Activated T-cell treated with anti-CD3 and anti-CD28 coated beads, Interleukin-2, amount 50 U/mL, for 24 hours (primary cell): Measurements from ENCODE around the gene ADGRA1.
"Not testable (repeated sequence)": the region's sequence is repeated elsewhere in the genome, so short reads cannot be mapped to it uniquely, and the experiment has no call there.

Experiments used
- DNase-seq: peaks from one replicate; pipeline ENCODE4 v3.0.0-alpha.2; 2020
- H3K27ac Mint-ChIP-seq: 2 replicates; pipeline ENCODE4 v1.8.0; 2020; ENCODE audit warnings: mild to moderate bottlenecking, mixed read lengths
- H3K27me3 Mint-ChIP-seq: 2 replicates; pipeline ENCODE4 v1.8.0; 2020; ENCODE audit warnings: mixed read lengths
- H3K36me3 Mint-ChIP-seq: 2 replicates; pipeline ENCODE4 v1.8.0; 2020; ENCODE audit warnings: low read depth, mixed read lengths
- H3K4me1 Mint-ChIP-seq: 2 replicates; pipeline ENCODE4 v1.8.0; 2020; ENCODE audit warnings: low read depth, mixed read lengths
- H3K4me3 Mint-ChIP-seq: 2 replicates; pipeline ENCODE4 v1.8.0; 2020; ENCODE audit warnings: mild to moderate bottlenecking, moderate library complexity, mixed read lengths
- H3K9me3 Mint-ChIP-seq: 2 replicates; pipeline ENCODE4 v1.8.0; 2020; ENCODE audit warnings: mixed read lengths

ADGRA1 gene

DNA sequence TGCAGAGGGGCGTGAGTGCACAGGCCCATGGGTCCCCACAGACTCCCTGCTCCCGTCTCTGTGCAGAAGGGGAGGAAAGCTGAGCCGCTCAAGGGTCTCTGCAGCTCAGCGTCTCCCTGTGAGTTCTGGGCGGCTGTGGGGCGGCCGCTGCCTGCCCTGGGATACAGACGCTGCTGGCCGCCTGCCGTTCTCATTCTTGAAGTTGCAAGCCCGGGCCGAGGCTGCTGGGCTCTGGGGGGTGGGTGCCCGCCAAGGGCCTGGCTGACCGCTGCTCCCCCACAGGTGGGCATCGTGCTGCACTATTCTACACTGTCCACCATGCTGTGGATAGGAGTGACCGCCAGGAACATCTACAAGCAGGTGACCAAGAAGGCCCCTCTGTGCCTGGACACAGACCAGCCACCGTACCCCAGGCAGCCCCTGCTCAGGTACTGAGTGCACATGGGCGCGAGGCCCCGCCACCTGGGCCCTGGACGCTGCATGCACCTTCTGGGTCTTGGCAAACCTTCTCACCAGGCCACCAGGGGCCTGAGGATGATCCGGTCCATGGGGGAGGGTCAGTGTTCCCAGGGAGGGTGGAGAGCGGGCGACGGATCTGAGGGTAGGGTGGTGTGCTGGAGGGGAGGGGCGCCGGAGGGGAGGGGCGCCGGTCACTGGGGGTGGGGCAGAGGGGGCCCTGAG, 14.8 kb downstream of the ADGRA1 start:
- DNase-seq, result no peak
- H3K4me1 Mint-ChIP-seq, result peaks cover 4% of the 10 kb centered on the region
- peaks cover 27% of the 10 kb centered on the region for H3K27me3 Mint-ChIP-seq
- no peak overlapping the region for H3K4me3 Mint-ChIP-seq
- H3K9me3 Mint-ChIP-seq, result peaks cover 8% of the 10 kb centered on the region
- H3K27ac Mint-ChIP-seq, result no peak overlapping the region
- no peaks in the 10 kb centered on the region for H3K36me3 Mint-ChIP-seq

DNA sequence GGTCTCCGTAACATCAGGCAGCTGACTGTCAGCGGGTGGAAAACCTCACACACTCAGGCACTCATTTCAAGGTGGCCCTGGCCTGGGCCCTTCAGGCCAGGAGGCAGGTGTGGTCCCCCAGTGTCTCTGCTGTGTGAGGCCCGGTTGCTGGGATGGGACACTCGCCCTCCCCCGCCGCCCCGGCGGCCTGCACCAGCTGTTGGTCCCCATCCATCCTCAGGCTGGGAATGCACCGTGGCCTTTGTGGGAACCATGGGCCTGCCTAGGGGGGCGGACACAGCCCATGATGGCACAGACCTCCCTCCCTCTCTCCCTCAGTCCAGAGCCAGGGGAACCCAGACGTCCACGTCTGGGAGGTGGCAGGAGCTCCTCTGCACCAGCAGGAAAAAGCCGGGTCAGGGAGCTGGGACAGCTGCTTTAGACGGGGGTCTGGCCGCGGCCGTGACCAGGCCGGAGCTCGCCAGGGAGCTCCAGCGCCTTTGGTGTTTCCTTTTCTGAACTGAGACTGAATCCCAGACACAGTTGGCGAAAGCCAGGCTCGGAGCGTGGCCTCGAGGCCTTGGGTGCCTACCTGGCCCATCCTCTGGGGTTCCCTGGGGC, 15.7 kb downstream of the ADGRA1 start:
- no peaks in the 10 kb centered on the region for H3K36me3 Mint-ChIP-seq
- no peak overlapping the region for H3K27ac Mint-ChIP-seq
- DNase-seq, result no peak
- H3K4me3 Mint-ChIP-seq, result no peak overlapping the region
- H3K9me3 Mint-ChIP-seq, result peaks cover 12% of the 10 kb centered on the region
- peaks cover 4% of the 10 kb centered on the region for H3K4me1 Mint-ChIP-seq
- peaks cover 27% of the 10 kb centered on the region for H3K27me3 Mint-ChIP-seq

DNA sequence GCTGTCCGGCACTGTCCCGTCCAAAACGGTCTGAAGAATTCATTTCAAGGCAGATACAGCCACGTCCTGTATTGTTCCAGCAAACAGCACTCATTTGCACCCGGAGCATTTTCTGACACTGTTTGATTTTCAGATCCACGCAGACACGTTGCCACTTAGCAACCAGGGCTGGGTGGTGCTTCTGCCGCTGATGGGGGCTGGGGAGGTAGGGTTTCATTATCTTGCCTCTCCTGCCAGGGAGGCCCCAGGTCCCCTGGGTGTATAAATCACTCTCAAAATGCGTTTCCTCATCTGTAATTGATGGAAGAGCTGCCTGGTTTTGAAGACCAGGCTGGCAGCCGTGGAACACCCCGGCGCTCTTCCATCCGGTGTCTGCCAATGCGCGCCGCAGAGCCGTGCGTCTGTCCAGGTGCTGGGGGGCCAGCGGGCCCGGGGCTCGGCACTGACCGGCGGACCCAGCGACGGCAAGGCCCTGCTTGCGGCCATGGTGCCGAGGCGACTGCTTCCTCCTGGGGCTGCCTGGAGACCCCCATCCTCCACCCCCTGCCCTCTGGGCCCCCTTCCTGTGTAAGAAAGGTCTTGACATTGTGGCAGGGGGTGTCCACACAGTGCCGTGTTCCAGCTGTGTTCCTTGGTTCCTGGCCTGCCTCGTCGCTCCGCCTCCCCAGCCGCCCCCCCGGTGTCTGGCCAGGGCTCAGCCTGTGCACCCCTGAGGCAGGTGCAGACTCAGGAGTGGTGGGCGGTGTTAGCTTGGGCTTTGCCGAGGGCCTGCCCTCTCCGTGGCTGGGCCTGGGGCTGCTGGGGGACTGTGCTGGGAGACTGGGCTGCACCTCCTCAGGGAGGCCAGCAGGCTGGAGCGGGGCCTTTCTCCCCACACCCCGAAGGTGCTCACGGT, 16.6 kb downstream of the ADGRA1 start:
- no peak for DNase-seq
- no peaks in the 10 kb centered on the region for H3K36me3 Mint-ChIP-seq
- H3K9me3 Mint-ChIP-seq, result peaks cover 13% of the 10 kb centered on the region
- H3K4me1 Mint-ChIP-seq, result peaks cover 4% of the 10 kb centered on the region
- H3K4me3 Mint-ChIP-seq, result no peak overlapping the region
- H3K27me3 Mint-ChIP-seq, result peaks cover 27% of the 10 kb centered on the region
- no peak overlapping the region for H3K27ac Mint-ChIP-seq

DNA sequence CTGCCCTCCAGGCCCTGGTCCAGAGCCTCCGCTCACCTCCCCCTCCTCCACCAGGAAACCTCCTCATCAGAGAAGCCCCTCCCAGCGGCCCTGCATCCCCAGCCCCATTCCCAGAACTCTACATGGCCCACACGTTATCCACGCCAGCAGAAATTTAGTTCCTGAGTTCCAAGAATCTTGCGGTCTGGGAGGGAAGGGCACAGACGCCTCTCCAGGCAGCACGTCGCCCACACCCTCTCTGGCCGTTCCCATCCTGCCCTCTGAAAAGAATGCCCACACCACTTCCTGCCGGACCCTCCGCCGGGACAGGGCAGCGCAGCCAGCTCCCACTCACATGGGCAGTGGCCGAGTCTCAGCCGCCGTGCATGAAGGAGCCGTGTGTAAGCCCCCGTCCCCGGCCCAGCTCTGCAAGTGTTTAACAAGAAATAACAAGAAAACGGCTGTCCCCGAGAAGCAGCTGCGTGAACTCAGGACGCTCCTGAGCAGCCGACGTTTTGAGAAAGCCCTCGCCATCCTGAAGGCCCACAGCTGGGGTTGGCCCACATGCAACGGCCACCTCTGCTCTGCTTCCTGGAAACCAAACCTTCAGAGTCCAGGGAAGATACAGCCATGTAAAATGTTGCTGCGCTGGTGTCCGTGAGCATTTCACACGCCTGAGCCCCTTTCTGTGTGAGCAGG, 17.4 kb downstream of the ADGRA1 start:
- H3K4me3 Mint-ChIP-seq, result no peak overlapping the region
- peaks cover 16% of the 10 kb centered on the region for H3K9me3 Mint-ChIP-seq
- no peak overlapping the region for H3K27ac Mint-ChIP-seq
- peaks cover 24% of the 10 kb centered on the region for H3K27me3 Mint-ChIP-seq
- no peaks in the 10 kb centered on the region for H3K36me3 Mint-ChIP-seq
- no peak for DNase-seq
- peaks cover 4% of the 10 kb centered on the region for H3K4me1 Mint-ChIP-seq

DNA sequence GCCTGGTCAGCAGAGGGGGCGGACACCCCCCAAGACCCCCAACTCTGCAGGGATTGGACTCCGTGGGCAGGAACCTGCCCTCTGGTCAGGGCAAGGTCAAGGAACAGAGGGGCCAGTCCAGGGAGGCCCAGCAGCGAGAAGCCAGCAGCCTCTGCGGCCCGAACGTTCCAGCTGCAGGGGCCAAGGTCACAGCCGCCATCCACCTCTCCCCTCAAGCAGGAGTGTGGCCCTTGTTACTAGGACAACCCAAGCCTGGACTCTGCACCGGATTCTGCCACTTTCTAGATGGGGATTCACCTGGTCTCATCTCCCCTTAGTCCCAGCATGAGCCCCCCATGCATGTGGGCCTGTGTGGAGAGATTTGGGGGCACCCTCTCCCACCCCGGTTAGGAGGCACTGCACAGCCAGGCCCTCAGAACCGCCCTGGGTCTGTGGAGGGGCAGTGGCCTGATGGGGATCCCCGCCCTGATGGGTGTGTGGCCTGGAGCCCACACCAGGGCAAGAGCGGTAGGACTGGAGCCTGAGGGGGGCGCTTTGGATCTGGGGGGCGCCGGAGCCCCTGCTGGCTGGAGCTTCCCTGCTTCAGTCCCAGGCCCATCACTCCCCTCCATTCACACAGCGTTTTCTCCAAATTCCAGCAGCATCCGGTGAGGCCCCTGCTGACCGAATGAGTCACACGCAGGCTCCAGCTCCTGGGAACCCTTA, 18.1 kb downstream of the ADGRA1 start:
- peaks cover 16% of the 10 kb centered on the region for H3K9me3 Mint-ChIP-seq
- no peak overlapping the region for H3K4me3 Mint-ChIP-seq
- peaks cover 17% of the 10 kb centered on the region for H3K27me3 Mint-ChIP-seq
- DNase-seq, result no peak
- peaks cover 3% of the 10 kb centered on the region for H3K4me1 Mint-ChIP-seq
- H3K36me3 Mint-ChIP-seq, result no peaks in the 10 kb centered on the region
- no peak overlapping the region for H3K27ac Mint-ChIP-seq

DNA sequence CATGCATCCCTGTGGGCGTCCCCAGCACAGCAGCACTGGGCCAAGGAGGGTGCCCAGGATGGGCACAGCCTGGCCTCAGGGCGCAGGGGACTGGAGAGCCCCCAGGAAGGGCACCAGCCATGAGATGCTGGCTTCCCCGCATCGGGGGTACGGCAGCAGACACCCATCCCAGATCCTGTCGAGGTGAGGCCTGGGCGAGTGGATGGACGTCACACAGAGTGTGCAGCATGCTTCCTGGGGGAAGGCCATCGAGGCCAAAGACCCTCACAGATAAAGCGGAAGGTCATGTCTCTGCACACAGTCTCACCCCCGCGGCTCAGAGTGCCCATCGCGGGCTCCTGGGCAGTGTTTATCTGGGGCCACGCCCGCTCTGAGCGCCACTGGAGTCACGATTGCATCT, 18.8 kb downstream of the ADGRA1 start:
- peaks cover 11% of the 10 kb centered on the region for H3K27me3 Mint-ChIP-seq
- no peak overlapping the region for H3K27ac Mint-ChIP-seq
- no peaks in the 10 kb centered on the region for H3K36me3 Mint-ChIP-seq
- no peaks in the 10 kb centered on the region for H3K4me1 Mint-ChIP-seq
- no peak overlapping the region for H3K4me3 Mint-ChIP-seq
- no peak for DNase-seq
- peaks cover 16% of the 10 kb centered on the region for H3K9me3 Mint-ChIP-seq

DNA sequence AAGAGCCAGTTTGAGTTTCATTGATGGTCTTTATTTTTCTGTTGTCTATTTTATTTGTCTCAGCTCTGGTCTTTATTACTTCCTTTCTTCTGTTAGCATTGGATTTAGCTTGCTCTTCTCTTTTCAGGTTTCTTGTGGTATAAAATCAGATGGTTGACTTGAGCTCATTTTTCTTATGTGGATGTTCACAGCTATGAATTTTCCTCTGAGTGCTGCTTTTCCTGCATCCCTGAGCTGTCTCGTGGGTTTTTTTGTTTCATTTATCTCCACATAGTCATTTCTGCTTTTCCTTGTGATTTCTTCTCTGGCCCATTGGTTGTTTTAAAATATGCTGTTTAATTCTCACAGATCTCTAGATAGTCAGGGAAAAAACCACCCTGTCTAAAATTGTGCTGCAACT, 19.7 kb downstream of the ADGRA1 start:
- DNase-seq, result no peak
- Mint-ChIP-seq H3K27ac (no peak overlapping the region), H3K36me3 (no peaks in the 10 kb centered on the region), H3K9me3 (peaks cover 16% of the 10 kb centered on the region), H3K27me3 (peaks cover 4% of the 10 kb centered on the region), H3K4me1 (no peaks in the 10 kb centered on the region), H3K4me3 (no peak overlapping the region)

DNA sequence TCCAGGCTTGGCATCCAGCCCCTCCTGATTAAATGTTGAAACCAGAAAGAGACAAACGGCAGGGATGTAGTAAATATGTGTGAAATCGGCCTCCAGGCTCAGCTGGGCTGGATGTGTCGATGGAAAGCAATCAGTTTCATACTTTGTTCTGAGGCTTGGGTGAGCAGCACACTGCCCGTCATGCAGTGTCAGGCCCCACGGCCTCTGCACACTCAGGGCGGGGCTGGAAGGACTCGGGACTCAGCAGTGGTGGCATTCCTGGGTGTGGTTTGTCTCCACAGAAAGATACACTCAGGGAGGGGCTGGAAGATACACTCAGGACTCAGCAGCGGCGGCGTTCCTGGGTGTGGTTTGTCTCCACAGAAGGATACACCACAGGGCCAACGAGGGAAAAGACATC, 22.0 kb downstream of the ADGRA1 start:
- Mint-ChIP-seq H3K27ac (no peak overlapping the region), H3K9me3 (peaks cover 16% of the 10 kb centered on the region), H3K27me3 (no peaks in the 10 kb centered on the region), H3K4me3 (no peak overlapping the region), H3K4me1 (no peaks in the 10 kb centered on the region), H3K36me3 (no peaks in the 10 kb centered on the region)
- DNase-seq, result no peak

DNA sequence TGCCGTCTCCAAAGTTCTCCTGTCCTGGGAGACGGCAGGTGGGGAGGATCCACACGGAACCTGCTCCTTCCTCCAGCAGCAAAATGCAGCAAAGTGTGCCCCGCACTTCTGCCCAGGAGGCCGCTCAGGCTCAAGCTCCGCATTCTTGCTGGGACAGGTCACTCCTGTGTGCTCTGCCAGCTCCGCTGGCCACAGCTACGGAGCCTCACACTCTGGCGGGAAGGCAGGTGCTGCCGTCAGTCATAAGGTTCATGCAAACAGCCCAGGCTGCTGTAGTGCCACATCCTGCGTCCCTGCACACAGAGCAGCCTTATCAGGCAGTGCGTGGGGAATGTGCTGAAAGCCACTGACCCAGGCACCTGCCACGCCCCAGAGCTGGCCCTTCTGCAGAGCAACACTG, 22.4 kb downstream of the ADGRA1 start:
- Mint-ChIP-seq H3K36me3 (no peaks in the 10 kb centered on the region), H3K4me1 (no peaks in the 10 kb centered on the region), H3K27me3 (no peaks in the 10 kb centered on the region), H3K4me3 (no peak overlapping the region), H3K9me3 (peaks cover 16% of the 10 kb centered on the region), H3K27ac (no peak overlapping the region)
- no peak for DNase-seq

DNA sequence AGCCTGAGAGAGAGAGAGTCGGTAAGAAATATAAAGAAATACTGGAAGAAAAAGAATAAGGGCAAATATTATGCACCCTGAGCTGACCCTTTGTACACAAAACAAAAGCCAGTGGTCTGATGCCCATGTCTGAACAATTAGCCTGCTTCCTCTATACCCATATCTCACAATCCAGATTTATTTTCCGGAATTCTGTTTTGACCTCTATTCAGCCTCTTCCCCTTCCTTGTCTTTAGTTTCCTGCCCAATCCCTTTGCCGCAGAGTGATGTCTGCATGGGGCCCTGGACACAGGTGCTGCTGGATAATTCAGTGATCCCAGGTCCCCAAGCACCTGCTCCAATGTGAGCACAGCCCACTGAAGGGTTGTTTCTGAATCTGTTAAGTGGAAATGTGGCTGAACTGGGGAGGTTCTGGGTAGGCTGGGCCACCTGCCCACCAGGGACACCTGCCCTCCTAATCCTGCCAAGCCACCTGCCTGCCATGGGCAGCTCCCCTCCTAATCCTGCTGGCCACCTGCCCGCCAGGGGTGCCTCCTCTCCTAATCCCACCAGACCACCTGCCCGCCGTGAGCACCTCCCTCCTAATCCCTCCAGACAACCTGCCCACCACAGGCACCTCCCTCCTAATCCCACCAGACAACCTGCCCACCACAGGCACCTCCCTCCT, 23.0 kb downstream of the ADGRA1 start:
- Mint-ChIP-seq H3K4me1 (no peaks in the 10 kb centered on the region), H3K9me3 (peaks cover 16% of the 10 kb centered on the region), H3K27me3 (no peaks in the 10 kb centered on the region), H3K27ac (no peak overlapping the region), H3K4me3 (no peak overlapping the region), H3K36me3 (no peaks in the 10 kb centered on the region)
- no peak for DNase-seq

DNA sequence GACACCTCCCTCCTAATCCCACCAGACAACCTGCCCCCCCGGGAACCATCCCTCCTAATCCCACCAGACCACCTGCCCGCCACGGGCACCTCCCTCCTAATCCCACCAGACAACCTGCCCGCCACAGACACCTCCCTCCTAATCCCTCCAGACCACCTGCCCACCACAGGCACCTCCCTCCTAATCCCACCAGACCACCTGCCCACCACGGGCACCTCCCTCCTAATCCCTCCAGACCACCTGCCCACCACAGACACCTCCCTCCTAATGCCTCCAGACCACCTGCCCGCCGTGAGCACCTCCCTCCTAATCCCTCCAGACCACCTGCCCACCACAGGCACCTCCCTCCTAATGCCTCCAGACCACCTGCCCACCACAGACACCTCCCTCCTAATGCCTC, 23.9 kb downstream of the ADGRA1 start:
- not testable (repeated sequence) for H3K4me1 Mint-ChIP-seq, DNase-seq, H3K36me3 Mint-ChIP-seq, H3K4me3 Mint-ChIP-seq, H3K27me3 Mint-ChIP-seq, H3K27ac Mint-ChIP-seq
- H3K9me3 Mint-ChIP-seq, result peaks cover 16% of the 10 kb centered on the region

DNA sequence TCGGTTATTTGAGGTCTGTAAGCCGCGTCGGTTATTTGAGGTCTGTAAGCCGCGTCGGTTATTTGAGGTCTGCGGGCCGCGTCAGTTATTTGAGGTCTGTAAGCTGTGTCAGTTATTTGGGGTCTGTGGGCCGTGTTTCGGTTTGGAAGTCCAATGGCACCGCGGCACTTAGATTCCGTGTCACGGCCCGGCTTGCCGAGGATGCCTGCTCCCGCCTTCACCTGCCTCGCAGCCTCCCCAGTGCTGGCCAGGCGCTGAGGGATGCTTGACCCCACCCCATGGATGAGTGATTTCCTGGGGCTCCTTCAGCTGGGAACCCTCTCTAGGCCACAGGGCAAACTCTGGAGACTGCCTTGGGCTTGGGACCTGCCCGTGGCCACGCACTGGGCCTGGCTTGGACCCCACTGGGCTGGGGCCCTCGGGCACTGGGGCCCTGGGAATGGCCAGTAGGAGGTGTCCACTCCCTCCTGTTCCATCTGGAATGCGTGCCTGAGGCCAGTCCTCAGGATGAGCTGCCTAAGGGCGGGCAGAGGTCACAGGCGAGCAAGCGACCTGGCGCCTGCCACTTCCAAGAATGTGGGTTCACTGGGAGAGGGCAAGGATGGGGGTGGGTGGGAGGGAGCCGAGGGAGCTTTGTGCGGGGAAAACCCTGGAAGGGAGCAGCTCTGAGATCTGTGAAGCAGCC, 25.6 kb downstream of the ADGRA1 start:
- H3K4me3 Mint-ChIP-seq, result no peak overlapping the region
- peaks cover 6% of the 10 kb centered on the region for H3K9me3 Mint-ChIP-seq
- no peaks in the 10 kb centered on the region for H3K27me3 Mint-ChIP-seq
- H3K4me1 Mint-ChIP-seq, result no peaks in the 10 kb centered on the region
- no peak for DNase-seq
- no peaks in the 10 kb centered on the region for H3K36me3 Mint-ChIP-seq
- H3K27ac Mint-ChIP-seq, result no peak overlapping the region

DNA sequence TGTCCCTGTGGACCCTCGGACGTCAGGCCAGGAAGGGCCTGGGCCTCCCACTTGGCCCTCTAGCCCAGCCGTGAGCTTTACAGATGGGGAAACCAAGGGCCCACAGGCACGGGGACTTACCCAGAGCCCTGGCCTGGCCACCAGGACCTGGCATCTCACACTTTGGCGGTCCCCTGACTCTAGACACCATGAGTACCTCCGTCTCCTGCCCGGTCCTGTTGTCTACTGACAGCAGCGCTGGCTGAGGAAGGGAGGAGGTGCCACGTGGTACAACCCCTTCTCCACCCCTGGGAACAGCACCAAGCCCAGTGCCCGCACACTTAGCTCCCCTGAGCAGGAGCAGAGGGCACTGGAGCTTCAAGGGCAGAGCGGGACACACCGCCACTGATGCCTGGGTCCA, 26.1 kb downstream of the ADGRA1 start:
- no peaks in the 10 kb centered on the region for H3K36me3 Mint-ChIP-seq
- no peaks in the 10 kb centered on the region for H3K4me1 Mint-ChIP-seq
- no peak overlapping the region for H3K27ac Mint-ChIP-seq
- no peak for DNase-seq
- H3K9me3 Mint-ChIP-seq, result peaks cover 9% of the 10 kb centered on the region
- H3K27me3 Mint-ChIP-seq, result no peaks in the 10 kb centered on the region
- H3K4me3 Mint-ChIP-seq, result no peak overlapping the region
